Psoas muscle (tissue), 8 donors: ENCODE data around the gene FNDC5. TPM values are rescaled to one million over a fixed set of nuclear protein-coding genes. Genes with fewer than 3 reads are reported as not detected.

Source experiments
- ATAC-seq, 4 donors: fragments of 200-7000 bp; cut with Tn5 transposase; one replicate each; pipeline ENCODE4 v1.9.1; 2020; ENCODE audit warnings: moderate library complexity in 3 of 4, mild to moderate bottlenecking in 2 of 4
- DNase-seq, 2 donors: peaks; one replicate each; pipeline ENCODE4 v3.0.0-alpha.2; 2020
- H3K27ac ChIP-seq: fragments of 200-600 bp; one replicate; pipeline ENCODE4 v1.8.0; 2022
- H3K27me3 ChIP-seq, 3 donors: fragments of 200-600 bp in 1 of 3; one replicate each; pipeline versions ENCODE4 v1.6.1 to v1.8.0; 2013 to 2022; ENCODE audit warnings: low read length in 2 of 3, mild to moderate bottlenecking in 2 of 3, moderate library complexity in 1 of 3; ENCODE audit not compliant: insufficient read depth in 3 of 3
- H3K36me3 ChIP-seq, 2 donors: fragments of 200-600 bp in 1 of 2; one replicate each; pipeline versions ENCODE4 v1.6.1 to v1.8.0; 2013 to 2022; ENCODE audit warnings: low read depth in 1 of 2, mild to moderate bottlenecking in 1 of 2, moderate library complexity in 1 of 2; ENCODE audit not compliant: insufficient read depth in 1 of 2
- H3K4me1 ChIP-seq: fragments of 200-600 bp; one replicate; pipeline ENCODE4 v1.8.0; 2022
- H3K4me3 ChIP-seq: fragments of 200-600 bp; one replicate; pipeline ENCODE4 v1.8.0; 2022; ENCODE audit warnings: mild to moderate bottlenecking
- H3K9me3 ChIP-seq: fragments of 200-600 bp; one replicate; pipeline ENCODE4 v1.8.0; 2022
- CTCF ChIP-seq: fragments of 200-600 bp; IDR thresholded peaks from one replicate; pipeline ENCODE4 v1.8.0; 2022; ENCODE audit warnings: antibody characterized with exemption
- WGBS, 3 donors: extraction: QIAGEN DNeasy Blood & Tissue Kit; methylation state at CpG; one replicate each; pipeline versions ENCODE4 v1.1.6 to v1.1.7; 2013; 5-methylcytosine and 5-hydroxymethylcytosine counted together
- intact Hi-C, 2 donors: fragments of 100-400 bp; cut with DNase I; formaldehyde crosslinking; loops; one replicate each; pipeline versions ENCODE4 v1.11.0 to v1.14.2; 2022
- polyA plus RNA-seq, 3 donors: library from polyadenylated mRNA; stranded (reverse); fragments of 200-250 nt; gene quantifications; one replicate each; pipeline ENCODE4 v1.2.3, GENCODE V29; 2013
- total RNA-seq, 4 donors: library from RNA; stranded (reverse); fragmentation: NEBNext Ultra II Directional in 2 of 4; extraction: Animal tissue kit (Norgen Biotek cat#: 25700) in 2 of 4; gene quantifications; one replicate each; pipeline versions ENCODE4 v1.2.1 to v1.2.4, GENCODE V29; 2021 to 2023
- donor health status: healthy with polysubstance abuse.
- donor health status: DM: no; HTN: no; CAD: no; lungs with moderate emphysema.
- donor health status: Bipolar disorder and iron deficiency.
- donor health status: healthy.
- donor health status: DM: yes; HTN: yes; CAD: no.
- donor health status: DM: no; HTN: no; CAD: no.
- donor health status: DM: no; HTN: no; CAD: no.
- donor health status: DM: yes; HTN: yes; CAD: no.

The FNDC5 gene
- total and polyA plus RNA-seq, 7 donors: 72.8 to 184 (median 91.6) TPM

- Histone ChIP-seq H3K4me1 (peaks cover 12% of the 10 kb centered on the region), H3K27me3 (peaks cover 0 to 28% (median 15%) of the 10 kb centered on the region in 3 donors), H3K27ac (no peak overlapping the region), H3K4me3 (no peak overlapping the region), H3K36me3 (no peaks in the 10 kb centered on the region), H3K9me3 (no peaks in the 10 kb centered on the region)
- intact Hi-C loops: no loop called here
- TF ChIP-seq CTCF: no peak
- ATAC-seq: no peak
- no peak for DNase-seq
- 85 to 88% (median 86%) methylated on average over 7 of the region's 7 CpGs for WGBS, 3 donors
Measured at GRCh38 chr1:32883338-32884031, 12.8 kb upstream of the FNDC5 start.

- H3K36me3 ChIP-seq: no peaks in the 10 kb centered on the region
- H3K27me3 ChIP-seq: peaks cover 0 to 15% (median 13%) of the 10 kb centered on the region in 3 donors
- intact Hi-C loops: no loop called here
- TF ChIP-seq CTCF: no peak
- H3K27ac ChIP-seq: no peak overlapping the region
- ATAC-seq: peak; percentile 39 to 90 (median 88)
- no peaks in the 10 kb centered on the region for H3K9me3 ChIP-seq
- peaks cover 12% of the 10 kb centered on the region for H3K4me1 ChIP-seq
- H3K4me3 ChIP-seq: peak overlapping the region; percentile 36
- peak in 1 of 2 donors; percentile 80 for DNase-seq
- WGBS, 3 donors: 11 to 19% (median 14%) methylated on average over 22 of the region's 22 CpGs
Measured at GRCh38 chr1:32881871-32882850, 11.4 kb upstream of the FNDC5 start.

GRCh38 chr1:32881291-32881690, 10.6 kb upstream of the FNDC5 start:
- Histone ChIP-seq H3K36me3 (no peaks in the 10 kb centered on the region), H3K27ac (no peak overlapping the region), H3K27me3 (peaks cover 0 to 12% (median 6%) of the 10 kb centered on the region in 3 donors), H3K4me1 (peaks cover 12% of the 10 kb centered on the region), H3K9me3 (no peaks in the 10 kb centered on the region), H3K4me3 (no peak overlapping the region)
- intact Hi-C loops: no loop called here
- WGBS, 3 donors: 51 to 67% (median 63%) methylated on average over 5 of the region's 5 CpGs
- ATAC-seq (no peak), DNase-seq (no peak)
- no peak for TF ChIP-seq CTCF

GRCh38 chr1:32878637-32879041, 7.9 kb upstream of the FNDC5 start:
- Histone ChIP-seq H3K36me3 (no peaks in the 10 kb centered on the region), H3K4me1 (peaks cover 12% of the 10 kb centered on the region), H3K9me3 (no peaks in the 10 kb centered on the region), H3K27me3 (peaks cover 0 to 2% (median 0%) of the 10 kb centered on the region in 3 donors), H3K27ac (no peak overlapping the region), H3K4me3 (no peak overlapping the region)
- TF ChIP-seq CTCF: no peak
- no peak for DNase-seq
- intact Hi-C loops: loop anchor here in 1 of 2 donors (5.0 kb wide), 1 partner anchor 209 kb away; no protein-coding TSS in a partner anchor
- WGBS, 3 donors: 72 to 79% (median 76%) methylated on average over 5 of the region's 5 CpGs
- no peak for ATAC-seq
